GM12878 (cell line): ENCODE data around the gene DBN1. TPM values are rescaled to one million over a fixed set of nuclear protein-coding genes. Genes with fewer than 3 reads are reported as not detected.

Experiments
- CHD4 ChIP-seq: fragments of 200-600 bp; sonication (generic); IDR thresholded peaks from 2 replicates; pipeline ENCODE4 v1.6.1; 2016; ENCODE audit warnings: mild to moderate bottlenecking
- E2F8 ChIP-seq: fragments of 450-650 bp; IDR thresholded peaks from 2 replicates; pipeline ENCODE4 v1.6.1; 2018; ENCODE audit warnings: mild to moderate bottlenecking, low read depth, moderate library complexity; ENCODE audit not compliant: partially characterized antibody
- EZH2 ChIP-seq: IDR thresholded peaks from 2 replicates; pipeline ENCODE4 v1.6.1; 2012; ENCODE audit warnings: low read depth, mild to moderate bottlenecking, control low read depth, inconsistent platforms, low read length, borderline replicate concordance; ENCODE audit not compliant: control insufficient read depth
- FOXM1 ChIP-seq: IDR thresholded peaks from 2 replicates; pipeline ENCODE4 v1.6.1; 2012; ENCODE audit warnings: low read depth, mild to moderate bottlenecking, inconsistent platforms, low read length, moderate library complexity
- HDAC2 ChIP-seq: fragments of 200-600 bp; sonication (generic); IDR thresholded peaks from 2 replicates; pipeline ENCODE4 v1.6.1; 2017
- KAT2A ChIP-seq: conservative IDR thresholded peaks from 2 replicates; pipeline ENCODE4 v1.6.1; 2011; ENCODE audit warnings: low read depth, low read length; ENCODE audit not compliant: control insufficient read depth
- MTA3 ChIP-seq: IDR thresholded peaks from 2 replicates; pipeline ENCODE4 v1.6.1; 2012; ENCODE audit warnings: low read length, inconsistent platforms, borderline replicate concordance
- MYB ChIP-seq: fragments of 150-350 bp; IDR thresholded peaks from 2 replicates; pipeline ENCODE4 v1.6.1; 2014; ENCODE audit warnings: mild to moderate bottlenecking, low read depth, low read length, borderline replicate concordance
- MYC ChIP-seq: IDR thresholded peaks from 2 replicates; pipeline ENCODE4 v1.6.1; 2011; ENCODE audit warnings: mild to moderate bottlenecking, low read length, moderate library complexity, inconsistent platforms; ENCODE audit not compliant: insufficient read depth, insufficient replicate concordance, insufficient read length, severe bottlenecking
- NFIC ChIP-seq: IDR thresholded peaks from 2 replicates; pipeline ENCODE4 v1.6.1; 2012; ENCODE audit warnings: low read depth, mild to moderate bottlenecking, inconsistent platforms, low read length, moderate library complexity
- NR2C2 ChIP-seq: IDR thresholded peaks from 2 replicates; pipeline ENCODE4 v1.6.1; 2011; ENCODE audit warnings: borderline replicate concordance, low read depth; ENCODE audit not compliant: control insufficient read depth, insufficient read length
- NR2F1 ChIP-seq: fragments of 450-650 bp; conservative IDR thresholded peaks from 2 replicates; pipeline ENCODE4 v1.6.1; 2017; ENCODE audit warnings: mild to moderate bottlenecking
- NRF1 ChIP-seq: conservative IDR thresholded peaks from 2 replicates; pipeline ENCODE4 v1.6.1; 2011; ENCODE audit warnings: mild to moderate bottlenecking, low read depth, low read length, improper control_type of control experiment
- PAX8 ChIP-seq: fragments of 450-650 bp; IDR thresholded peaks from 2 replicates; pipeline ENCODE4 v1.6.1; 2017; ENCODE audit warnings: mild to moderate bottlenecking, moderate library complexity
- POLR2AphosphoS5 ChIP-seq: IDR thresholded peaks from 2 replicates; pipeline ENCODE4 v1.6.1; 2011; ENCODE audit warnings: mild to moderate bottlenecking, low read length, inconsistent platforms
- RAD21 ChIP-seq: IDR thresholded peaks from 2 replicates; pipeline ENCODE4 v1.6.1; 2011; ENCODE audit warnings: mild to moderate bottlenecking, low read depth, low read length, moderate library complexity; ENCODE audit not compliant: insufficient read depth
- RUNX3 ChIP-seq: IDR thresholded peaks from 2 replicates; pipeline ENCODE4 v1.6.1; 2012; ENCODE audit warnings: low read length, inconsistent platforms
- SIX5 ChIP-seq: IDR thresholded peaks from 2 replicates; pipeline ENCODE4 v1.6.1; 2011; ENCODE audit warnings: mild to moderate bottlenecking, low read depth, low read length, moderate library complexity; ENCODE audit not compliant: severe bottlenecking
- SMAD1 ChIP-seq: fragments of 450-650 bp; IDR thresholded peaks from 2 replicates; pipeline ENCODE4 v1.6.1; 2018; ENCODE audit warnings: mild to moderate bottlenecking, low read depth; ENCODE audit not compliant: partially characterized antibody
- SMAD5 ChIP-seq: IDR thresholded peaks from 2 replicates; pipeline ENCODE4 v1.6.1; 2016; ENCODE audit warnings: antibody characterized with exemption, low read depth
- SP1 ChIP-seq: IDR thresholded peaks from one replicate; pipeline ENCODE4 v1.6.1; 2011; ENCODE audit warnings: low read depth, low read length
- SUPT20H ChIP-seq: IDR thresholded peaks from 2 replicates; pipeline ENCODE4 v1.6.1; 2011; ENCODE audit warnings: low read depth, mild to moderate bottlenecking, low read length, moderate library complexity, borderline replicate concordance; ENCODE audit not compliant: control insufficient read depth
- WRNIP1 ChIP-seq: IDR thresholded peaks from 2 replicates; pipeline ENCODE4 v1.6.1; 2011; ENCODE audit warnings: low read depth, low read length, improper control_type of control experiment, borderline replicate concordance
- polyA plus RNA-seq, 11 experiments: library from polyadenylated mRNA; depleted of rRNA in 4 of 11; unstranded in 6 of 11; stranded (reverse) in 5 of 11; fragments of >200 nt; fragmentation: Nextera tagmentation in 4 of 11; fragmentation: Illumina TruSeq in 1 of 11; extraction: Ambion mirVana in 4 of 11; extraction: Trizol in 1 of 11; gene quantifications; 1 replicate in 1 of 11; 2 replicates in 10 of 11; pipeline versions ENCODE4 v1.2.1 to v1.2.3, GENCODE V29; 2011 to 2016; ENCODE audit warnings: inconsistent platforms in 2 of 11, missing spikeins in 2 of 11, low read depth in 1 of 11
- total RNA-seq, 4 experiments: library from RNA; depleted of rRNA in 3 of 4; stranded (reverse); fragments of >200 nt in 3 of 4; fragmentation: Illumina TruSeq in 1 of 4; extraction: Trizol in 1 of 4; gene quantifications; 2 replicates each; pipeline versions ENCODE4 v1.2.1 to v1.2.3, GENCODE V29; 2013 to 2021
- TF ChIP-seq, protein P1 (sequence below): fragments of 450-650 bp; IDR thresholded peaks from 2 replicates; pipeline ENCODE4 v1.6.1; 2017; ENCODE audit warnings: mild to moderate bottlenecking, low read depth, inconsistent platforms; ENCODE audit not compliant: poor library complexity, severe bottlenecking
- TF ChIP-seq, protein P2 (sequence below): fragments of 450-650 bp; IDR thresholded peaks from 2 replicates; pipeline ENCODE4 v1.6.1; 2016; ENCODE audit warnings: mild to moderate bottlenecking

Gene DBN1
- total and polyA plus RNA-seq, 10 of the 15 experiments (the other 5 are each of a cell fraction or from before 2014, with no cell fraction given): 0.18 to 81.0 (median 27.9) TPM

DNA sequence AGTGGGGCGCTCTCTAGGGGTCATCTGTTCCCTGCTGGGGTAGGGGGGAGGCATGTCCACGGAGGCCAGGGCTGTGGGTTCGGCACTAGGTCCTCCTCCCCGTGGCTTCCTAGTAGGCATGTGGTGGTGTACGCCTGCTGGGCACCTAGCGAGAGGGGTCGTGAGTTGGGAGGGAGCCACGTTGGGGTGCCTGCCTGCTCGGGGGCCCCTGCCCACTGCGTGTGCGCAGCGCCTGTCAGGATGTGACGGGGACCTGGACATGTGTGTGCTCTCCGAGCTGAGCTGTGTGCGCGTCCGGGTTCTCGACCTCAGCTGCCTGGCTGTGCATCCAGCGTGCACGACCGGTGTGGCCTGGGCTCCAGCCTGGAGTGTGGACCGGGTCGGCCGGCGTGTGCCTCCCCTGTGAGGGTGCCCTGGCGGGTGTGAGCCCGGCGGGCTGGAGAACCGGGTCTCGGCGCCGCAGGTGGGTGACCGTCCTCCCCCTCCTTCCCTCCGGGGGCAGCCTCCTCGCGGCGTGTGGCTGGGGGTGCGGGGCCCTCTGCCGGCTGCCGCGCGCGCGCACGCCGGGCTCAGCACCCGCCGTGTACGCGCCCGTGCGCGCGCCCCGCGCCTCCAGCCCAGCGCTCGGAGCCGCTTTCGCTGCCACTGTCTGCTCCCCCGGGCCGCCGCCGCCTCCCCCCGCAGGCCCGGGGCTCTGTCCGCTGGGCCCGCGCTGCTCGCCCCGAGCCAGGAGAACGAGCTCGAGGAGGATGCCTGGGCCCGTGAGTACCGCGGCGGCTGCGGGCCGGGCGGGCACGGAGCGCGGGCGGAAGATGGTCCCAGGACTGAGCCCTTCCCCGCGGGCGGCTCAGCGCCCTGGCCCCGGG lies 27.0 kb downstream of the DBN1 start, which contains the start of gene PRR7 (continued):
- TF ChIP-seq E2F8: no peak
- no peak for TF ChIP-seq NRF1
- TF ChIP-seq, protein P1, sequence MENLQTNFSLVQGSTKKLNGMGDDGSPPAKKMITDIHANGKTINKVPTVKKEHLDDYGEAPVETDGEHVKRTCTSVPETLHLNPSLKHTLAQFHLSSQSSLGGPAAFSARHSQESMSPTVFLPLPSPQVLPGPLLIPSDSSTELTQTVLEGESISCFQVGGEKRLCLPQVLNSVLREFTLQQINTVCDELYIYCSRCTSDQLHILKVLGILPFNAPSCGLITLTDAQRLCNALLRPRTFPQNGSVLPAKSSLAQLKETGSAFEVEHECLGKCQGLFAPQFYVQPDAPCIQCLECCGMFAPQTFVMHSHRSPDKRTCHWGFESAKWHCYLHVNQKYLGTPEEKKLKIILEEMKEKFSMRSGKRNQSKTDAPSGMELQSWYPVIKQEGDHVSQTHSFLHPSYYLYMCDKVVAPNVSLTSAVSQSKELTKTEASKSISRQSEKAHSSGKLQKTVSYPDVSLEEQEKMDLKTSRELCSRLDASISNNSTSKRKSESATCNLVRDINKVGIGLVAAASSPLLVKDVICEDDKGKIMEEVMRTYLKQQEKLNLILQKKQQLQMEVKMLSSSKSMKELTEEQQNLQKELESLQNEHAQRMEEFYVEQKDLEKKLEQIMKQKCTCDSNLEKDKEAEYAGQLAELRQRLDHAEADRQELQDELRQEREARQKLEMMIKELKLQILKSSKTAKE: no peak
- TF ChIP-seq WRNIP1: no peak
- TF ChIP-seq SIX5: no peak
- TF ChIP-seq, protein P2, sequence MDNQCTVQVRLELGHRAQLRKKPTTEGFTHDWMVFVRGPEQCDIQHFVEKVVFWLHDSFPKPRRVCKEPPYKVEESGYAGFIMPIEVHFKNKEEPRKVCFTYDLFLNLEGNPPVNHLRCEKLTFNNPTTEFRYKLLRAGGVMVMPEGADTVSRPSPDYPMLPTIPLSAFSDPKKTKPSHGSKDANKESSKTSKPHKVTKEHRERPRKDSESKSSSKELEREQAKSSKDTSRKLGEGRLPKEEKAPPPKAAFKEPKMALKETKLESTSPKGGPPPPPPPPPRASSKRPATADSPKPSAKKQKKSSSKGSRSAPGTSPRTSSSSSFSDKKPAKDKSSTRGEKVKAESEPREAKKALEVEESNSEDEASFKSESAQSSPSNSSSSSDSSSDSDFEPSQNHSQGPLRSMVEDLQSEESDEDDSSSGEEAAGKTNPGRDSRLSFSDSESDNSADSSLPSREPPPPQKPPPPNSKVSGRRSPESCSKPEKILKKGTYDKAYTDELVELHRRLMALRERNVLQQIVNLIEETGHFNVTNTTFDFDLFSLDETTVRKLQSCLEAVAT: no peak
- TF ChIP-seq FOXM1: no peak
- TF ChIP-seq SUPT20H: no peak
- no peak for TF ChIP-seq MYC
- no peak for TF ChIP-seq EZH2
- peak; percentile 61 for TF ChIP-seq SMAD5
- no peak for TF ChIP-seq PAX8
- 0 out of 2 replicates have a peak, but pooled peaks have one; percentile 73 for TF ChIP-seq NR2F1
- no peak for TF ChIP-seq NFIC
- no peak for TF ChIP-seq MTA3
- no peak for TF ChIP-seq NR2C2
- TF ChIP-seq MYB: no peak
- TF ChIP-seq SP1: no peak
- no peak for TF ChIP-seq RUNX3
- no peak for TF ChIP-seq RAD21
- no peak for TF ChIP-seq HDAC2
- TF ChIP-seq SMAD1: no peak
- no peak for TF ChIP-seq CHD4
- no peak for TF ChIP-seq KAT2A
- TF ChIP-seq POLR2AphosphoS5: peak; percentile 73; the same call in 1 of the 2 replicates
